Gastrocnemius medialis (tissue), 4 donors: ENCODE measurements around the gene HCRT.

ENCODE experiments used
- POLR2A ChIP-seq, 2 donors: fragments of 450-650 bp; IDR thresholded peaks; one replicate each; pipeline ENCODE4 v1.6.1; 2017; ENCODE audit warnings: antibody characterized with exemption in 2 of 2, mild to moderate bottlenecking in 2 of 2, moderate library complexity in 2 of 2
- TF ChIP-seq, protein P1 (sequence below), 5 experiments: fragments of 450-650 bp in 3 of 5; fragments of 200-600 bp in 2 of 5; sonication (generic) in 2 of 5; IDR thresholded peaks in 4 of 5; conservative IDR thresholded peaks in 1 of 5; 1 replicate in 4 of 5; 2 replicates in 1 of 5; pipeline ENCODE4 v1.5.1; 2016 to 2019; ENCODE audit warnings: antibody characterized with exemption in 5 of 5, mild to moderate bottlenecking in 3 of 5, moderate library complexity in 3 of 5

DNA sequence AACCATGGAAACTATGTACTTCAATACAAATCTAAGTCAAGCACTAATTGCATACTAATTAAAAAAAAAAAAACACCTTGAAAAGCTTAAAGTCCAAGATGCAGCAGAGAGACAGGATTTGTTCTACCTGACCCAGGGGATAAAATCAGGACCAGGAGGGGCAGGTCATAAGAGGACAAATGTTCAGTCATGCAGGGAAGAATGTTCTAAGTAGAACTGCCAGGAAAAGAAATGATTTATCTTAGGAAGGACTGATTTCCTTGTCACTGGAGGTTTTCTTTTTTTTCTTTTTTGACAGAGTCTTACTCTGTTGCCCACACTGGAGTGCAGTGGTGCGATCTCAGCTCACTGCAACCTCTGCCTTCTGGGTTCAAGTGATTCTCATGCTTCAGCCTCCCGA is 18.1 kb upstream of the HCRT start:
- TF ChIP-seq POLR2A (IDR thresholded peaks at IDR 0.05) = no peak
- TF ChIP-seq, protein P1, sequence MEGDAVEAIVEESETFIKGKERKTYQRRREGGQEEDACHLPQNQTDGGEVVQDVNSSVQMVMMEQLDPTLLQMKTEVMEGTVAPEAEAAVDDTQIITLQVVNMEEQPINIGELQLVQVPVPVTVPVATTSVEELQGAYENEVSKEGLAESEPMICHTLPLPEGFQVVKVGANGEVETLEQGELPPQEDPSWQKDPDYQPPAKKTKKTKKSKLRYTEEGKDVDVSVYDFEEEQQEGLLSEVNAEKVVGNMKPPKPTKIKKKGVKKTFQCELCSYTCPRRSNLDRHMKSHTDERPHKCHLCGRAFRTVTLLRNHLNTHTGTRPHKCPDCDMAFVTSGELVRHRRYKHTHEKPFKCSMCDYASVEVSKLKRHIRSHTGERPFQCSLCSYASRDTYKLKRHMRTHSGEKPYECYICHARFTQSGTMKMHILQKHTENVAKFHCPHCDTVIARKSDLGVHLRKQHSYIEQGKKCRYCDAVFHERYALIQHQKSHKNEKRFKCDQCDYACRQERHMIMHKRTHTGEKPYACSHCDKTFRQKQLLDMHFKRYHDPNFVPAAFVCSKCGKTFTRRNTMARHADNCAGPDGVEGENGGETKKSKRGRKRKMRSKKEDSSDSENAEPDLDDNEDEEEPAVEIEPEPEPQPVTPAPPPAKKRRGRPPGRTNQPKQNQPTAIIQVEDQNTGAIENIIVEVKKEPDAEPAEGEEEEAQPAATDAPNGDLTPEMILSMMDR (IDR thresholded peaks at IDR 0.05 in 4 of 5, conservative IDR thresholded peaks at IDR 0.05 in 1 of 5) = no peak
